HS-5 (cell line): ENCODE results near the gene MGAT5B.

Source experiments
- DNase-seq: peaks from one replicate; pipeline ENCODE4 v3.0.0-alpha.2; 2012; ENCODE audit warnings: low read depth

MGAT5B gene

DNA sequence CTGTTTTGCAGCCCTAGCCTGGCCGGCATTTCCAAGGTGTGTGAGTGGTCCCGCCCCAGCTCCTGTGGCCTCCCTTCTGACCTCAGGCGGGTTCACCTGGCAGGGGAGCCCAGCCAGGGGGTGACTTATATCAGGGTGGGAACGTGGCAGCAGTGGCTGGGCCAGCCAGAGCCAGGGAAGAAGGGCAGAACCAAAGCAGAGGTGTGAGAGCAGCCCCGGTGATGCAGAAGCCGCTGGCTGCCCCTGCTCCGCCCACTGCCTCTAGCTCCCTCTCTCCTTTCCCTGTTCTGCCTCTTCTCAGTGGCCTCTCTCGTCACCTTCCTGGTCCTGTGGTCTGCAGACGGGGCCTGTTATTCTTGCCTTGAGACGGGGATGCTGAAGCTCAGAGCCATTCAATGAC, 12.1 kb downstream of the MGAT5B start:
- DNase-seq = no peak

DNA sequence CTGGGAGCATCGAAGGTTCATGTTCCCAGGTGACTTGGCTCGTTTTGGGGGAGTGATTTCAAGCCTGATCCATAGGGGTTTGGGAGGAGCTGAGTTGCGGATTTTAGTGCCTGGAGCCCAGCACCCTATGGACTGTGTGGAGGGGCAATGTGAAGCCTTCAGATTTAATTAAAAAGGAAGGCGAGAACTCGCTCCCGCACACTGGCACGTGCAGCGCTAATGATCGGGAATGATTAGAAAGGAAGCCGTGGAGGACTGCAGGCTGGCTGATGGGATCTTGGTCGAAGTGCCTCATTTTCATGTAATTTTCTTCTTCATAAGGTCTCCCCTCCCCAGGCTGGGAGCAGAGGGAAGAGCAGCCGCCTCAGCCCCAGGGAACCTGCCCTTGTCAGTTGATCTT, 12.8 kb downstream of the MGAT5B start:
- no peak for DNase-seq

DNA sequence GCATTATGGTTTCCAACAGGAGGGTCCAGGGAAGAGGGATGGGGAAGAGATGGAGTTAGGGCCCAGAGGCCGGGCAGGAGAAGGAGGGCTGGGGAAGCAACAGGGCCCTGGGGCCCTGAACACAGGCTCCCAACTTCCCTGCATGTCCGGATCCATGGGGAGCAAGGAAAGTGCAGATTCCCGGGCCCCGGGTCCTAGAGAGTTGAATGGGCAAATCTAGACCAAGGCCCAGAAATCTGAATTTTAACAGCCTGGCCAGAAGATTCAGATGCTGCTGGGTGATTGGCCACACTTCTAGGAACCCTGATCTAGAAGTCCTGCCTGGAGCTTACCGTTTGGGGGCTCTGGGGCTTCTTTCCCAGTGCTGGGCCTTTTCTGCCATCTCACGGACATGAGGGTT, 13.2 kb downstream of the MGAT5B start:
- no peak for DNase-seq

DNA sequence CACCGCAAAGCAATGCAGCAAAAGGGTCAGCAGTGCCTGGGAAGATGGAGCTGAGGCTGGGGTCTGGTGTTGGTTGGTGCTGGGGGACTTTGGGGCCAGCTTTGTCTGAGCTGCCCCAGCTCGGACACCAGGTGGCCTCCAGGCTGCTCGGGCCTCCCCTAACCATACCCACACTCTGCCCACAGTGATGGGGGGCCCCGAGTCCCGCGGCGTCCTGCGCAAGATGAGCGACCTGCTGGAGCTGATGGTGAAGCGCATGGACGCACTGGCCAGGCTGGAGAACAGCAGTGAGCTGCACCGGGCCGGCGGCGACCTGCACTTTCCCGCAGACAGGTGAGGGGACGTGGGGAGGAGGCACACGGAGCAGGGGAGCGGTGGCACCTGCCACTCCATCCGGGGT, 13.8 kb downstream of the MGAT5B start:
- no peak for DNase-seq

DNA sequence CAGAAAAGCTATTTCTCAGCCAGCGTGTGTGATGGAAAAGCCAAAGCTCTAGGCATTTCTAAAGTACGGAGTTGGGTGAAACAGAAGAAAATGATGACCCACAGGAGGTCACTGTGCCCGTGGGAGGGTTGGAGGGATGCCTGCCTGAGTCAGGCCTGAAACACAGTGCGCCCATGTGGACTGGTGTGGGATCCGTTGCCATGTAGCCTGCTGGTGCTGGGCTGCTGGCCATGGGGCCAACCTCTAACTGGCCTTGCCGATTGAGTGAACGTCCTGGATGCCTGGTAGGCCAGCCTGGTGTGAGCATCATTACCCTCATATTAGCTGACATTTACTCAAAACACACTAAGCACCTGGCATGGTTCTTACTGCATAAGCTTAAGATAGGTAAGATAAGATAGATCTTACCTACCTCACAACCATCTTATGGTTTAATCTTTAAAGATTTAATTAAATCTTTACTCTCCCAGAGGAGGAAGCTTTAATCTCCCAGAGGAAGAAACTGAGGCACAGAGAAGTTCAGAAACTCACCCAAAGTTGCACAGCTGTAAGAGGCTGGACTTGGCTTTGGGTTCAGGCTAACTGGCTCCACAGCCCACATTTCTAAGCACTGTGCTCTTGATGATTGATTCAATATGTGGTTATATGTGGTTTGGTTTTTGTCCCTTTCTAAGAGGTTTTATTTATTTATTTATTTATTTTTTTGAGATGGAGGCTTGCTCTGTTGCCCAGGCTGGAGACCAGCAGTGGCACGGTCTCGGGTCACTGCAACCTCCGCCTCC, 15.7 kb downstream of the MGAT5B start:
- no peak for DNase-seq

DNA sequence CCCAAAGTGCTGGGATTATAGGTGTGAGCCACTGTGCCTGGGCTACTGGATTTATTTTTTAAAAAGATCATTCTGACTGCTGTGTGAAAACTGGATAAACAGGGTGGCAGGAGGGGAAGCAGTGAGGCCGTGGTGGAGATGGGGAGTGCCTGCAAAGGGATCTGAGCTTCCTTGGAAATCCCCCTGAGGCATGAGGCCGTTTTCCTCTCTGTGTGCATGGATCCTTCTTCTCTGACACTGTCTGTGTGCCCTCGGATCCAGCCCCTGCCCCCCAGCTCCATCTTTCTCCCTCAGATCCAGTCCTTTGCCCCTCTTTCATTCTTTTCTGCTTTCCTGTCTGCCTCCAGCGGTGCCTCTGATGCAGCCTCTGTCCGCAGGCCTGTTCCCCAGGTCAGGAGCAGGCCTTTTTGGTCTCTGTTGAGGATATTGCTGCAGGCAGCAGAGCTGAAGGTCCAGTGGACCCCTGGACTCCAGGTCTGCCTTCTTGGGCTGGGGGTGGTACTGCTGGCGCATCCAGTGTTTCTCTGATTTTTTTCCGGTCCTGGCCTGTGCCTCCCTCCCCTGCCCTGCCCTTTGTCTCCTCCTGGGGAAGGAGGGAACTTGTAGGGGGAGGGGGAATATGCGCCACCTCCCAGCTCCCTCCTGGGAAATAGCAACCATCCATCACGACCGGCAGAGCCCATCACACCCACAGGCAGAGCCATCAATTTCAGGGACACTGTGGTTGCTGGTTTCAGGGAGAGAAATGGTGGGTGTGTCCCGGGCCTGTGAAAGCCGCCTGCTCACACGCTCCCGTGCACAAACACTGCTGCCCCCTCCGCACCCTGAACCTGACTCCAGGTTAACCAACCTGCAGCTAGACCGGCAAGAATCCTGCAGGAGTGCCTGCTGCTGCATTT, 17.0 kb downstream of the MGAT5B start:
- DNase-seq = no peak

DNA sequence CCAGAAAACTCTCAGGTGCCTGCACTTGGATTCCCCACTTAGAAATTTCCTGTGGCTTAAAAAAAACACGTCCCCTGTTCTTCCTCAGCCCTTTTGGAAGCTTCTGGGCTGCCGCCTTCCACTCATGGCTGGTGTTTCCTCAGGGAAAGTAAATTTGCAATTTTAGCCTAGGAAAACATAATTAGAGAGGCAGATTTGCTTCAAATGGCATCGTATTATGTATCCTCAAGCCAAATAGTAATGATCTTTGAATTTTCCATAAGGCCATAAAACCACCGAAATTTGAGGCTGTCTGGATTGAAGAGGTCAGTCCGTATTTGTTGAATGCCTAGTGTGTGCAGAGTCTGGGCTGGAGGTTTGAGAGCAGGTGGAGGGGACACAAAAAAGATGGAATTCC, 17.7 kb downstream of the MGAT5B start:
- DNase-seq = no peak

DNA sequence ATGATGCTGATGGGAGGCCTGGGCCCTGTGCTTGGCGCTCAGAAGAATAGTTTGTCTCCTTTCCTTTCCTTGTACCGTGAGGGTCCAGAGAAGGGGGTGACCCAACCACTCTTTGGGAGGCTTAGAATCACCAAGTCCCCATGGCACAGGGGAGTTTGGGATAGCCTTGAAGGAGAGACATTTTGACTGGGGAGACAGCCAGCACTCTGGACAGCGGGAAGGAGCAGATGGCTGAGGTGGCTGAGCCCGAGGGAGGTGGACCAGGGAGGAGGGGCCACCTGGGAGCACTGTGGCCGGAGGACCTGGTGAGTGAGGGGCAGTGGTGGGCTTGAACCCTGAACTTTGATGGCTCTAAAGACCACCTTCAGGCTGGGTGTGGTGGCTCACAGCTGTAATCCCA, 18.2 kb downstream of the MGAT5B start:
- no peak for DNase-seq

DNA sequence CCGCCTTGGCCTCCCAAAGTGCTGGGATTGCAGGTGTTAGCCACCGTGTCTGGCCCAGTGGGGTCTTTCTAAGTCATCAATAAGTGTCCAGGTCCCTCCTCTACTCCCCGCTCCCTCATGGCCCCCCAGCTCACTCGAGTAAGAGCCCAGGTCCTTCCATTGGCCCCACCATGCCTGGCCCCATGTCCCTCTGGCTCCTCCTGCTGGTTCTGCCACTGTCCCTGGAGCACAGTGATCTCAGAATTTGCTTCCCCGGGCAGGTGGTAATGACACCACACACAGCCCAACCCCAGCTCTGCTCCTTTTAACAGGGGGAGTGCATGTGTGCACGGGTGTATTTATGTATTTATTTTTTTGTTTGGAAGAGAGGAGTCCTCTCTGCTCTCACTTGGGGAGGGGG, 19.6 kb downstream of the MGAT5B start:
- no peak for DNase-seq

DNA sequence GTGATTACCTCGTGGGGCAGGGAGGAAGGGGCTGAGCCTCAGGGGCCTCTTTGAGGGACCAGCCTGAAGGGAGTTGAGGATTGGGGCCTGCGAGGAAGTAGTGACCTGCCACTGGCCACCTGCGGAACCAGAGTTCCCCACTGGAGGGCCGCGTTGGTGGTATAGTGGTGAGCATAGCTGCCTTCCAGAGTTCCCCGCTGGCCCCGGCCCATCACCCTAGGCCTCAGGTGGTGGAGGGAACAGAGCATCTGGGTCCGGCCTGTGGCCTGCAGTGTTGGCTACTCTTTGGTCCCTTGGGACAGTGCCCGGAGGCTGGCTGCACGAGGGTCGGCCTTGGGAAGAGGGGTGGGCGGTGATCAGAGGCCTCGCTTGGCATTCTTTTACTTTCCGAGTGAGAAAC, 20.5 kb downstream of the MGAT5B start:
- DNase-seq = no peak

DNA sequence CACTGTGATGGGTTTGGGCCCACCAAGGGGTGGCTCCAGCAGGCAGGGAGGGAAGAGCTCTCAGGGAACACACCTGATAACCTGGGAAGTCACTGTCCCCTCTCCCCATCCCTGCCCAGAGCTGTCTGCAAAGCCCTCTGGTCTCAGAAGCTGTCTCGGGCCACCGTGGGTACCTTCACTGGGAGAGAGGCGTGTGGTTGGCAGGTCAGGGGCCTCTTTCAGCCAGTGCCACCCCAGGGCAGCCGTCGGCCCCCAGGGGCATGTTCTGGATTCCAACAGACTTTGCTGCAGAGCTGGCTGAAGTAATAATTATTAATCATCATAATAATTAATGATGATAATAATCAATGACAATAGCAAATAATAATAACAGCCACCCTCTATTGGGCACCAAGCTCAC, 21.1 kb downstream of the MGAT5B start:
- no peak for DNase-seq

DNA sequence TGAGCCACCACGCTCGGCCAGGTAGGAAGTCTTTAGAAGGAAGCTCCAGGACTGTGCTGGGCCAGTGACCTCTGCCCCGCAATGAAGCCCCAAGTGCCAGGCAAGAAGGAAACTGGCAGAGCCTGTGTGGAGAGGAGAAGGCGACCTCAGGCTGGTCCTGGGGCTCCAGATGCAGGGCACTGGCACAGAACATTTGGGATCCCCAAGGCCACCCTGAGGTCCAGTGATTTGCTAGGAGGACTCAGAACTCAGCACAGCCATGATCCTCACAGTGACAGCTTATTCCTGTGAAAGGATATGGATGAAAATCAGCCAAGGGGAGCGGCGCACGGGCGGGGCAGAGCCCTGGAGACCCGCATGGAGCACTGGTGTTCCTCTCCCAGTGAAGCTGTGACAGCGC, 24.1 kb downstream of the MGAT5B start:
- DNase-seq = no peak

DNA sequence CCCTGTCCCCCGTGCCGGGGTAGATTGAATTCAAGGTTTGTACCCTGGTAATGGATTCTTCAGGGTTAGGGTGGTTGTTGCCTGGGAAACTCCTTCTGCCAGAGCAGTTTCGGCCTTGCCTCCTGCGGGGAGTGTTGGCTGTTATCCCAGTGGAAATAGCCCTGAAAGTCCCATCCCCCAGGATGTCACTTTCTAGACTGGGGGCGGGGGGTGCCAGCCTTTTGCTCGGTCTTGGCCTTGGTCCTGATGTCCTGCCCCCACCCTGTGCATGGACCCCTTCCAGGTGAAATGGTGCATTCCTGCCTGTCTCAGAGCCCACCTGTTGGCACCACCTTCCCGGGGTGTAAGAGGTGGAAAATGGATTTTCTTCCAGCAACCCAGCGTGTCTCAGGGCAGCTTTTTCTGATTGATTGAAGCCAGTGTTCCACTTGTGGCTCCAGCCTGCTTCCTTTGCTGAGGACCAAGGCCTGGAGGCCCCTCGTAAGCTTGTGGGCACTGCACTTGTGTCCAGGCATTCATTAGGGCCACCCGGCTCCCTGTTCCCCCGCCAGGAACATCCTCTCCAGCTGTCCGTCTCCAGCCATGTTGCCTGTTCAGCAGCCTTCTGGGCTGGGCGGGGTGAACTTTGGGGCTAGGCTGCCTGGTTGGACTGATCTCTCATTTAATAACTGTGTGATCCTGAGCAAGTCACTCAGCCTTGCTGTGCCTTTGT, 25.6 kb downstream of the MGAT5B start:
- DNase-seq = no peak

DNA sequence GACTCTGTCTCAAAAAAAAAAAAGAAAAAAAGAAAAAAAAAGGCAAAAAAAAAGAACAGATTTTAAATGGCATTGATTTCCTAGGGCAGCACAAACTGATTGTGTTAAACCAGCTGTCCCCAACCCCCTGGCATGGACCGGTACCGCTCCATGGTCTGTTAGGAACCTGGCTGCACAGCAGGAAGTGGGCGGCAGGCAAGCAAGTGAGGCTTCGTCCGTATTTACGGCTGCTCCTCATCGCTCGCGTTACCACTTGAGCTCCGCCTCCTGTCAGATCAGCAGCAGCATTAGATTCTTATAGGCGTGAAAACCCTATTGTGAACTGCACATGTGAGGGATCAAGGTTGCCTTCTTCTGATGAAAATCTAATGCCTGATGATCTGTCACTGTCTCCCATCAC, 26.6 kb downstream of the MGAT5B start:
- DNase-seq = no peak

DNA sequence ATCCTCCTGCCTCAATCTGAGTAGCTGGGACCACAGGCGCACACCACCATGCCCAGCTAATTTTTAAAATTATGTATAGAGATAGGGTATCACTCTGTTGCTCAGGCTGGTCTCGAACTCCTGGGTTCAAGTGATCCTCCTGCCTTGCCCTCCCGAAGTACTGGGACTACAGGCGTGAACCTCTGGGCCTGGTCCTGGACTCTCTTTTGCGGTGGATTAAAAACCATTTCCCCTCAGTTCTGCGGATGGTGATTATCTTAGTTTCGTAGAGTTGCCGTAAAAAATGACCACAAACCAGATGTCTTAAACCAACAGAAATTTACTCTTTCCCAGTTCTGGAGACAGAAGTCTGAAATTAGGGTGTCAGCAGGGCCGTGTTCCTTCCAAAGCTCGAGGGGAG, 28.8 kb downstream of the MGAT5B start:
- DNase-seq = no peak

DNA sequence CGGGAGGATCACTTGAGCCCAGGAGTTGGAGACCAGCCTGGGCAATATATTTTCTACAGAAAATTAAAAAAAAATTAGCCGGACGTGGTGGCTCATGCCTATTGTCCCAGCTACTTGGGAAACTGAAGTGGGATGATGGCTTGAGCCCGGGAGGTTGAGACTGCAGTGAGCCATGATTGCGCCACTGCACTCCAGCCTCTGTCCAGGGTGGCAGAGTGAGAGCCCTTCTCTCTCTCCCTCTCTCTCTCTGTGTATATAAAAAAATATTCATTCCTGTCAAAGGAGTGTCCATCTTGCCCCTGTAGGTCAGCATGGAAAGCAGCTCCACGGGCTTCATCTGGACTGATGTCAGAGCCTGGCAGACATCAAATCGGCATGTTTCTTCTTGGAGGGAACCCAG, 31.2 kb downstream of the MGAT5B start:
- no peak for DNase-seq

DNA sequence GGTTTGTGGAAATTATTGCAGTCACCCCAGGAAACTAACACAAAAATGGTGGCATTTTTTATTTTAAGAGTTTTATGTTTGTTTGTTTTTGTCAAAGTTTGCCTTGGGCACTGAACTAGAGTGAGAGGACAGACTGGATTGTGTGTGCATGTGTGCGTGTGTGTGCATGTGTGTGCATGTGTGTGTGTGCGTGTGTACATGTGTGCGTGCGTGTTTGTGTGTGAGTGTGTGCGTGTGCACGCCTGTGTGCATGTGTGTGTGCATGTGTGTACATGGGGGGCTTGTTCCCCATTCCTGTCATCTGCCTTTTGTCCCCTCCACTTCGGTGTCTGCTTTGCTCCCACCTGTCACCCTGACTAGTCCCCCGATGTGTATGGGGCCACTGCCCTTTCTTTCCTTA, 32.5 kb downstream of the MGAT5B start:
- DNase-seq = no peak

DNA sequence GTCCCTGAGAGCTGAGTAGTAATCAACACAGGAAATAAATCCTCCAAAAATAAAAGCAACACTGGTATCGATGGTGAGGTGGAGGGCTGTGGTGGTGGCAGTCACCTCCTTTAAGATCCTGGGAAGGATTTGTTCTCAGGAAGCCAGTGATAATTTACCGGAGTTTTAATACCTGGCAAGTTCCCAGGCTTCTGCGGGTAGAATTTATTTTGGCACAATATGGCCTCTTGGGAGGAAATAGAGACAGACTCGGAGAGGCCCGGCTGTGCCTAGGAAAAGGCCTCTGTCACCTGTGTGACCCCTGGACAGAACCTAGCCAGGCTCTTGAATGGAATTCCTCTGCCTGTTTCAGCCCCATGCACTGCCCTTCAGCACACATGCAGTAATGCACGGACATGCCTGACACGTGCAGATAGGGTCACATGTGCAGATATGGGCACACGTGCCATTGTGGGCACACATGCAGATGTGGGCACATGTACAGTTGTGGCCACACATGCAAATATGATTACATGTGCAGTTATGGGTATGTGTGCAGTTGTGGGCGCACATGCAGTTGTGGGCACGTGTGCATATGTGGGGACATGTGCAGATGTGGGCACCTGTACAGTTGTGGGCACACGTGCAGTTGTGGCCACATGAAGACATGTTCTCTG, 33.5 kb downstream of the MGAT5B start:
- DNase-seq = no peak

DNA sequence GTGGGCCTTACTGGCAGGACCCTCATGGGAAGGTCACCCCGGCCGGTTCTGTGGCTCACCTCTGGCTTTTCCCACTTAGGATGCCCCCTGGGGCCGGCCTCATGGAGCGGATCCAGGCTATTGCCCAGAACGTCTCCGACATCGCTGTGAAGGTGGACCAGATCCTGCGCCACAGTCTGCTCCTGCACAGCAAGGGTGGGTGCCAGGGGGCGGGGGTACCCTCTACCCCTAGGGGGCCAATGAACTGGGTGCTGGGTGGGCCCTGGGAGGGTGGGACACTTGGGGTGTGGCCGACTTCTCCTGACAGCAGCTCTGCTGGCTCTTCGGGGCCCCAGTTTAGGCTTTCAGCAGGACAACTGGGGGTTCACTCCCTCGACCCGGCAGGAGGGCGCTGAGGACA, 34.3 kb downstream of the MGAT5B start:
- no peak for DNase-seq

DNA sequence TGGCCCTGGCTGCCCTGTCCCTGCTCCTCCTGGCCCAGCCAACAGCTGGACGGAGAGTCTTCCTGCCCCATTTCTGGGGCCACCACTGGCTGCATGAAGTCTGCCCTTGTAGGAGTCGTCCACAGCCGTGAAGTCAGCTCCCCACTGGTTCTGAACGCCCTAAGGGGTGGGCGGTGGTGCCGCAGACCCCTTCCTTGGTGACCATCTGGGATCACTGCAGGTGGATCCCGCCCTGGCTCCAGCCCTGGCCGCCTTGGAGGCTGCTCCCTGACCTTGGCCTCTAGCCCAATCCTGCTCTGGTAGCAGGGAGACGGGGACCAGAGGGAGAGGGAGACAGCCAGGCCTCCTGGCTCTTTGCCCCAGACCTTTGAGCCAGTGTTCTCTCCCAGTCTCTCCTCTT, 35.4 kb downstream of the MGAT5B start:
- DNase-seq = no peak

DNA sequence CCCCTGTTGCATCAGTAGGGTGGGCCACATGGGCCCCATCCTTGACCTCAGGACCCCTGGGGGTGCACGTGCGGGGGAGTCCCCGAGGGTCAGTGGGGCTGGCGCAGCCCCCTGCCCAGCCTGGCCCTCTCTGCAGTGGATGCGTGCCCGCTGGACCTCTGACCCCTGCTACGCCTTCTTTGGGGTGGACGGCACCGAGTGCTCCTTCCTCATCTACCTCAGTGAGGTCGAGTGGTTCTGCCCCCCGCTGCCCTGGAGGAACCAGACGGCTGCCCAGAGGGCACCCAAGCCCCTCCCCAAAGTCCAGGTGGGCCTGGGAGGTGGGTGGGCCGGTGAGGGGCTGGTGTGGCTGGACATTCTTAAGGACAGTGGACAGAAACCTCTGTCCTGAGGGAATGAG, 35.9 kb downstream of the MGAT5B start:
- DNase-seq = no peak

DNA sequence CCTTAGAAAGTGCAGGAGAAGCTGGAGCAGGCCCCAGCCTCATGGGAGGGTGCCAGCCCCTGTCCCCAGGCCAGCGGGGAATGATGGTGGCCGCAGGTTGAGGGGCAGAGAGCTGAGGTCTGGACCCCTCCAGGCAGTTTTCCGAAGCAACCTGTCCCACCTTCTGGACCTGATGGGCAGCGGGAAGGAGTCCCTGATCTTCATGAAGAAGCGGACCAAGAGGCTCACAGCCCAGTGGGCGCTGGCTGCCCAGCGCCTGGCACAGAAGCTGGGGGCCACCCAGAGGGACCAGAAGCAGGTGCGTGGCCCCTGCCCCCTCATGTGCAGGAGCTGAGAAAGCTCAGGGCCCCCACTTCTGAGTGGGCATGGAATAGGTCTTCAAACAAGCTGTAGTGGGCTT, 36.8 kb downstream of the MGAT5B start:
- no peak for DNase-seq
